Testis (tissue), 3 donors: Measurements from ENCODE around the gene ISLR. TPM values are rescaled to one million over a fixed set of nuclear protein-coding genes. Genes with fewer than 3 reads are reported as not detected.

Experiments used
- DNase-seq: peaks from one replicate; pipeline ENCODE4 v3.0.0-alpha.2; 2019
- H3K27ac ChIP-seq, 2 donors: fragments of 200-600 bp; sonication (generic); one replicate each; pipeline ENCODE4 v1.5.1; 2019
- H3K27me3 ChIP-seq: fragments of 200-600 bp; sonication (generic); one replicate; pipeline ENCODE4 v1.5.1; 2019
- H3K36me3 ChIP-seq: fragments of 200-600 bp; sonication (generic); one replicate; pipeline ENCODE4 v1.5.1; 2017; ENCODE audit warnings: low read depth; ENCODE audit errors: missing control alignments
- H3K4me1 ChIP-seq: fragments of 200-600 bp; sonication (generic); one replicate; pipeline ENCODE4 v1.5.1; 2019
- H3K4me3 ChIP-seq, 2 donors: fragments of 200-600 bp; sonication (generic); one replicate each; pipeline ENCODE4 v1.5.1; 2017 to 2019
- H3K9me3 ChIP-seq: fragments of 200-600 bp; sonication (generic); one replicate; pipeline ENCODE4 v1.5.1; 2017
- POLR2A ChIP-seq: fragments of 450-650 bp; IDR thresholded peaks from one replicate; pipeline ENCODE4 v1.6.1; 2017; ENCODE audit warnings: antibody characterized with exemption, mild to moderate bottlenecking, moderate library complexity
- WGBS, 2 donors: methylation state at CpG; one replicate each; pipeline ENCODE4 v1.1.5; 2018; 5-methylcytosine and 5-hydroxymethylcytosine counted together
- intact Hi-C: fragments of 100-400 bp; cut with DNase I; formaldehyde crosslinking; loops from one replicate; pipeline ENCODE4 v1.15.1; 2023; ENCODE audit warnings: low total_unique reads
- polyA plus RNA-seq: library from polyadenylated mRNA; stranded (reverse); fragments of 350-450 nt; fragmentation: Illumina TruSeq; extraction: RNeasy Lipid Tissue Mini Kit (QIAGEN cat#74804); gene quantifications from one replicate; pipeline ENCODE4 v1.2.3, GENCODE V29; 2014; ENCODE audit warnings: low read depth, low replicate concordance; ENCODE audit not compliant: insufficient read depth
- small RNA-seq, 2 donors: library from RNA; depleted of rRNA; stranded (forward); fragments of <200 nt; gene quantifications; one replicate each; pipeline ENCODE3, GENCODE V24; 2016
- total RNA-seq, 2 donors: library from RNA; depleted of rRNA; stranded (reverse); fragments of >200 nt; gene quantifications; one replicate each; pipeline ENCODE4 v1.2.3, GENCODE V29; 2016
- TF ChIP-seq, protein P1 (sequence below), 3 experiments: fragments of 450-650 bp in 2 of 3; fragments of 200-600 bp in 1 of 3; sonication (generic) in 1 of 3; IDR thresholded peaks; one replicate each; pipeline ENCODE4 v1.5.1; 2016 to 2019; ENCODE audit warnings: antibody characterized with exemption in 3 of 3, mild to moderate bottlenecking in 2 of 3, moderate library complexity in 1 of 3

ISLR gene
- total and polyA plus RNA-seq, 3 donors from 2014 or later: 24.0 to 73.7 (median 39.5) TPM

- TF ChIP-seq, protein P1, sequence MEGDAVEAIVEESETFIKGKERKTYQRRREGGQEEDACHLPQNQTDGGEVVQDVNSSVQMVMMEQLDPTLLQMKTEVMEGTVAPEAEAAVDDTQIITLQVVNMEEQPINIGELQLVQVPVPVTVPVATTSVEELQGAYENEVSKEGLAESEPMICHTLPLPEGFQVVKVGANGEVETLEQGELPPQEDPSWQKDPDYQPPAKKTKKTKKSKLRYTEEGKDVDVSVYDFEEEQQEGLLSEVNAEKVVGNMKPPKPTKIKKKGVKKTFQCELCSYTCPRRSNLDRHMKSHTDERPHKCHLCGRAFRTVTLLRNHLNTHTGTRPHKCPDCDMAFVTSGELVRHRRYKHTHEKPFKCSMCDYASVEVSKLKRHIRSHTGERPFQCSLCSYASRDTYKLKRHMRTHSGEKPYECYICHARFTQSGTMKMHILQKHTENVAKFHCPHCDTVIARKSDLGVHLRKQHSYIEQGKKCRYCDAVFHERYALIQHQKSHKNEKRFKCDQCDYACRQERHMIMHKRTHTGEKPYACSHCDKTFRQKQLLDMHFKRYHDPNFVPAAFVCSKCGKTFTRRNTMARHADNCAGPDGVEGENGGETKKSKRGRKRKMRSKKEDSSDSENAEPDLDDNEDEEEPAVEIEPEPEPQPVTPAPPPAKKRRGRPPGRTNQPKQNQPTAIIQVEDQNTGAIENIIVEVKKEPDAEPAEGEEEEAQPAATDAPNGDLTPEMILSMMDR (IDR thresholded peaks at IDR 0.05): no peak
- H3K27me3 ChIP-seq: no peaks in the 10 kb centered on the region
- H3K4me1 ChIP-seq: peaks cover 14% of the 10 kb centered on the region
- H3K27ac ChIP-seq: no peak overlapping the region
- no peak overlapping the region for H3K4me3 ChIP-seq
- intact Hi-C loops: no loop called here
- 56 to 57% methylated on average over 25 of the region's 25 CpGs for WGBS, 2 donors
- H3K9me3 ChIP-seq: no peaks in the 10 kb centered on the region
- DNase-seq: no peak
- H3K36me3 ChIP-seq: no peaks in the 10 kb centered on the region
Observed at GRCh38 chr15:74222240-74223119, 49.0 kb downstream of the ISLR start.

DNA sequence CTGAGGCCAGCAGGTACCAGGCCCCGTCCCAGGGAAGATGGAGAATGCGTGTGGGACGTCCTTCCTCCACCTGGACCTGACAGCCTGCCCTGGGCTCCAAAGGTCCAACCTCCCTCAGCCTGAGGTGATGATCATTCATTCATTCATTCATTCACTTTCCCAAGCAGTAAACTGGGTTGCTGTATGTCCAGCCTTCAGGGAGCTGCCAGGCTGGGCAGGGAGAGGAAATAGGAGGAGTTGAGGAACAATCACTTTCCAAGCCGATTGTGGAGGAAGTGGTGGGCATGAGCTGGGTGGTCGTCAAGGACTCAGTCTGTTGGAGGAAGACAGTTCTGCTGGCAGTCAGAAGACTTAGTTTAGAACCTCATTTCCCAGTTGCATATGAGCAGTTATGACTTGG lies 52.4 kb downstream of the ISLR start:
- TF ChIP-seq, protein P1 (IDR thresholded peaks at IDR 0.05): no peak
- TF ChIP-seq POLR2A: no peak
- H3K27me3 ChIP-seq: no peaks in the 10 kb centered on the region
- intact Hi-C loops: no loop called here

More for the DNA sequence above, 52.4 kb downstream of the ISLR start:
- Histone ChIP-seq H3K36me3 (no peaks in the 10 kb centered on the region), H3K4me1 (peaks cover 14% of the 10 kb centered on the region), H3K9me3 (no peaks in the 10 kb centered on the region), H3K4me3 (no peak overlapping the region), H3K27ac (no peak overlapping the region)
- DNase-seq: no peak
- WGBS, 2 donors: 84 to 87% methylated on average over 5 of the region's 5 CpGs

Small RNAs within 50 kb of the gene (small RNA-seq; reads per million reads assigned to genes)
- gene RF00017: 0 reads per million in 2 donors

Other genes starting within 250 kb of the ISLR start
- gene LOXL1, start 247.2 kb upstream of the ISLR start, total RNA-seq: 10 to 100 TPM; 13.9 to 14.9 TPM
- 56.8 TPM for gene LOXL1, start 247.2 kb upstream of the ISLR start, polyA plus RNA-seq
- gene STOML1, start 181.4 kb upstream of the ISLR start, total RNA-seq: 10 to 100 TPM; 18.2 to 20.1 TPM
- 25.6 TPM for gene STOML1, start 181.4 kb upstream of the ISLR start, polyA plus RNA-seq
- 10 to 100 TPM; 53.9 to 59.5 TPM for gene PML, start 179.0 kb upstream of the ISLR start, total RNA-seq
- 20.9 TPM for gene PML, start 179.0 kb upstream of the ISLR start, polyA plus RNA-seq
- gene GOLGA6A, start 91.2 kb upstream of the ISLR start, total RNA-seq: 10 to 100 TPM; 32.4 to 42.4 TPM
- 24.6 TPM for gene GOLGA6A, start 91.2 kb upstream of the ISLR start, polyA plus RNA-seq
- 10 to 100 TPM; 12.8 to 17.7 TPM for gene ISLR2, start 43.1 kb upstream of the ISLR start, total RNA-seq
- 26.1 TPM for gene ISLR2, start 43.1 kb upstream of the ISLR start, polyA plus RNA-seq
- gene STRA6, start 29.1 kb downstream of the ISLR start, total RNA-seq: 1 to 10 TPM; 4.1 to 9.3 TPM
- gene STRA6, start 29.1 kb downstream of the ISLR start, polyA plus RNA-seq: 14.1 TPM
- gene CCDC33, start 62.6 kb downstream of the ISLR start, total RNA-seq: 10 to 100 TPM; 11.6 to 18.5 TPM
- gene CCDC33, start 62.6 kb downstream of the ISLR start, polyA plus RNA-seq: 41.3 TPM
- 10 to 100 TPM; 74.3 to 76.4 TPM for gene CYP11A1, start 193.9 kb downstream of the ISLR start, total RNA-seq
- gene CYP11A1, start 193.9 kb downstream of the ISLR start, polyA plus RNA-seq: 76.2 TPM